ENCODE results near the gene RAB6B.

RAB6B gene

DNA sequence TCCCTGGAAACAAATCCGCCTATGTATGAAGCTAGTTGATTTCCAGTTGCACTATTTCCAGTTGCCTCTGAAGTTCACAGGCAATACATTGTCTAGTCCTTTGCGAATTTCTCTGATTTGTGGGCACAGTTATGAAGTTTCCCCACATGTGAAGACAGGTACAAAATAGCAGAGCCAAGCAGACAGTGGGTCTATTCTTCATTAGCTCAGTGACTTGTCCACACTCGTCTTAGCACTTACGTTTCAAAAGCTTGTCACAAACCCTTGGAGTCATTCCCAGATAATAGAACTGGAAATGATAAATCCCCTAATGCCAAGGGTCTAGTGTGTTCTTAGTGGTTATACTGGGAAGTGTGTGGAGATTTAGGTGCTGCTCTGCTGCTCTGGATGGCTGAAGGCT, 75.6 kb downstream of the RAB6B start:
- Histone ChIP-seq H3K4me3 (no peak overlapping the region), H3K36me3 (peaks cover 53 to 86% (median 68%) of the 10 kb centered on the region in 3 donors), H3K27ac (no peak overlapping the region), H3K27me3 (no peaks in the 10 kb centered on the region), H3K4me1 (peaks cover 0 to 6% (median 3%) of the 10 kb centered on the region in 4 donors), H3K9me3 (no peaks in the 10 kb centered on the region)
- TF ChIP-seq, protein P1, sequence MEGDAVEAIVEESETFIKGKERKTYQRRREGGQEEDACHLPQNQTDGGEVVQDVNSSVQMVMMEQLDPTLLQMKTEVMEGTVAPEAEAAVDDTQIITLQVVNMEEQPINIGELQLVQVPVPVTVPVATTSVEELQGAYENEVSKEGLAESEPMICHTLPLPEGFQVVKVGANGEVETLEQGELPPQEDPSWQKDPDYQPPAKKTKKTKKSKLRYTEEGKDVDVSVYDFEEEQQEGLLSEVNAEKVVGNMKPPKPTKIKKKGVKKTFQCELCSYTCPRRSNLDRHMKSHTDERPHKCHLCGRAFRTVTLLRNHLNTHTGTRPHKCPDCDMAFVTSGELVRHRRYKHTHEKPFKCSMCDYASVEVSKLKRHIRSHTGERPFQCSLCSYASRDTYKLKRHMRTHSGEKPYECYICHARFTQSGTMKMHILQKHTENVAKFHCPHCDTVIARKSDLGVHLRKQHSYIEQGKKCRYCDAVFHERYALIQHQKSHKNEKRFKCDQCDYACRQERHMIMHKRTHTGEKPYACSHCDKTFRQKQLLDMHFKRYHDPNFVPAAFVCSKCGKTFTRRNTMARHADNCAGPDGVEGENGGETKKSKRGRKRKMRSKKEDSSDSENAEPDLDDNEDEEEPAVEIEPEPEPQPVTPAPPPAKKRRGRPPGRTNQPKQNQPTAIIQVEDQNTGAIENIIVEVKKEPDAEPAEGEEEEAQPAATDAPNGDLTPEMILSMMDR (IDR thresholded peaks at IDR 0.05) = no peak
- intact Hi-C loops (cut with DNase I; ENCODE audit: low total_unique reads) = loop anchor here (5.0 kb wide), 1 partner anchor 107 kb away; no protein-coding TSS in a partner anchor
- no peak for DNase-seq

- no peaks in the 10 kb centered on the region for H3K4me1 ChIP-seq
- intact Hi-C loops (cut with DNase I; ENCODE audit: low total_unique reads) = no loop called here
- DNase-seq = no peak
- TF ChIP-seq, protein P1 (IDR thresholded peaks at IDR 0.05) = no peak
- no peaks in the 10 kb centered on the region for H3K27me3 ChIP-seq
- H3K36me3 ChIP-seq = peaks cover 55 to 81% (median 58%) of the 10 kb centered on the region in 3 donors
- no peak overlapping the region for H3K27ac ChIP-seq
- no peak overlapping the region for H3K4me3 ChIP-seq
- H3K9me3 ChIP-seq = no peaks in the 10 kb centered on the region
Measured at GRCh38 chr3:133815386-133815785, 80.3 kb downstream of the RAB6B start.

GRCh38 chr3:133812872-133813271, 82.8 kb downstream of the RAB6B start:
- TF ChIP-seq, protein P1 (IDR thresholded peaks at IDR 0.05) = no peak
- Histone ChIP-seq H3K27ac (no peak overlapping the region), H3K4me3 (no peak overlapping the region), H3K4me1 (no peaks in the 10 kb centered on the region), H3K9me3 (no peaks in the 10 kb centered on the region), H3K27me3 (no peaks in the 10 kb centered on the region), H3K36me3 (peaks cover 41 to 81% (median 41%) of the 10 kb centered on the region in 3 donors)
- intact Hi-C loops (cut with DNase I; ENCODE audit: low total_unique reads) = no loop called here
- DNase-seq = no peak

DNA sequence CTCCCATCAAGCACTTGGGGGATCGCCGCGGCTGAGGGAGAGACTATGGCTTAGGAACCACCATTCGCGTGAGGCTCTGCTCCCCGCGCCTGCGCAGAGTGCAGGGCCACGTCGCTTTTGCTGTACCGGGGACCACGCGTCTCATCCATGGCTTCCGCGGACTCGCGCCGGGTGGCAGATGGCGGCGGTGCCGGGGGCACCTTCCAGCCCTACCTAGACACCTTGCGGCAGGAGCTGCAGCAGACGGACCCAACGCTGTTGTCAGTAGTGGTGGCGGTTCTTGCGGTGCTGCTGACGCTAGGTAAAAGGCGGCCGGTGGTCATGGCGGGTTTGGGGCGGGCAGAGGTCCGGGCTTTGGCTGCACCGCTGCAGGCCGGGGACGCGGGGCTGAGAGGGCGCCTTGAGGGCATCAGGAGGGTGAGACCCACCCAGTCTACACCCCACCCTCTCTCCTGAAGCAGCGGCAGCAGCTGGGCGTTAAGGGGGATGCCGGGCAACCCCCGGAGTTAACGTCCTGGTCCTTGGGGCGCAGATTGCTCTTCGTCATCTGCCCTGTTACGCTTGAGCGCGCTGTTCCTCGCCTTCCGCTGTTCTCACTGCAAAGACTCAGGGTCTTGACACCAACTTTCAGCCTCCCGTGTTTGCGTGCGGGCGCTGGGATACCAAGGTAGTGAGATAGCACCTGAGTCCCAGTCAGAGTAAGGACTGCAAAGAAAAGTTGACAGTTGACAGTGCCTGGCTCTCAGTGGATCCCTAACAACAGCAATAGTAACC, 89.8 kb downstream of the RAB6B start, which contains the start of gene SRPRB:
SRPRB (plus strand) TSS at position 114 of the 774 bp plus-strand sequence; CDS start at position 148, 34 bp downstream.
- Histone ChIP-seq H3K27me3 (no peaks in the 10 kb centered on the region), H3K27ac (peak within 1 kb of the TSS; percentile 55 to 63), H3K4me3 (peak within 1 kb of the TSS; percentile 81 to 91), H3K36me3 (peaks cover 0 to 22% (median 2%) of the 10 kb centered on the region in 3 donors), H3K9me3 (no peaks in the 10 kb centered on the region), H3K4me1 (peaks cover 0 to 11% (median 5%) of the 10 kb centered on the region in 4 donors)
- peak; percentile 95 for DNase-seq
- intact Hi-C loops (cut with DNase I; ENCODE audit: low total_unique reads) = loop anchor here (5.0 kb wide), 1 partner anchor 229 kb away; no protein-coding TSS in a partner anchor
- TF ChIP-seq, protein P1 (IDR thresholded peaks at IDR 0.05) = no peak

GRCh38 chr3:133805384-133805701, 90.3 kb downstream of the RAB6B start:
- TF ChIP-seq, protein P1 (IDR thresholded peaks at IDR 0.05) = no peak
- Histone ChIP-seq H3K9me3 (no peaks in the 10 kb centered on the region), H3K27ac (peak overlapping the region; percentile 7 to 55), H3K36me3 (peaks cover 0 to 17% (median 0%) of the 10 kb centered on the region in 3 donors), H3K27me3 (no peaks in the 10 kb centered on the region), H3K4me3 (peak overlapping the region; percentile 81 to 91), H3K4me1 (peaks cover 0 to 11% (median 5%) of the 10 kb centered on the region in 4 donors)
- intact Hi-C loops (cut with DNase I; ENCODE audit: low total_unique reads) = loop anchor here (5.0 kb wide), 1 partner anchor 228 kb away; no protein-coding TSS in a partner anchor
- DNase-seq = no peak
